Measurements from ENCODE around the gene TAS1R1.

Gene TAS1R1

GRCh38 chr1:6572653-6573383 lies 17.7 kb downstream of the TAS1R1 start:
- no peak for DNase-seq (ENCODE audit: low read depth in 2 of 2)

- DNase-seq (ENCODE audit: low read depth in 2 of 2): no peak
These were observed 19.0 kb downstream of the TAS1R1 start for GRCh38 chr1:6574025-6574620.

- no peak for DNase-seq (ENCODE audit: low read depth in 2 of 2)
These were observed 19.7 kb downstream of the TAS1R1 start for GRCh38 chr1:6574818-6575217.

- no peak for DNase-seq (ENCODE audit: low read depth in 2 of 2)
These were observed 22.9 kb downstream of the TAS1R1 start for GRCh38 chr1:6577831-6578525.

GRCh38 chr1:6578624-6579373 lies 23.7 kb downstream of the TAS1R1 start:
- no peak for DNase-seq (ENCODE audit: low read depth in 2 of 2)

- DNase-seq (ENCODE audit: low read depth in 2 of 2): peak; percentile 93 to 95
These were observed 24.4 kb downstream of the TAS1R1 start, which contains the start of gene ZBTB48 for GRCh38 chr1:6579374-6580118. ZBTB48 (plus strand) TSS chr1:6579994; CDS start chr1:6580610, 616 bp downstream.

GRCh38 chr1:6580119-6580592 lies 25.0 kb downstream of the TAS1R1 start:
- no peak for DNase-seq (ENCODE audit: low read depth in 2 of 2)

- DNase-seq (ENCODE audit: low read depth in 2 of 2): no peak
These were observed 25.7 kb downstream of the TAS1R1 start for GRCh38 chr1:6580593-6581409.

- no peak for DNase-seq (ENCODE audit: low read depth in 2 of 2)
These were observed 26.6 kb downstream of the TAS1R1 start for GRCh38 chr1:6581561-6582305.

GRCh38 chr1:6582370-6582769 lies 27.3 kb downstream of the TAS1R1 start:
- DNase-seq (ENCODE audit: low read depth in 2 of 2): no peak

- no peak for DNase-seq (ENCODE audit: low read depth in 2 of 2)
These were observed 29.3 kb downstream of the TAS1R1 start for GRCh38 chr1:6584126-6585080.

GRCh38 chr1:6585081-6585722 lies 30.1 kb downstream of the TAS1R1 start:
- DNase-seq (ENCODE audit: low read depth in 2 of 2): no peak

- no peak for DNase-seq (ENCODE audit: low read depth in 2 of 2)
These were observed 30.7 kb downstream of the TAS1R1 start for GRCh38 chr1:6585841-6586240.

GRCh38 chr1:6586404-6586816 lies 31.3 kb downstream of the TAS1R1 start:
- no peak for DNase-seq (ENCODE audit: low read depth in 2 of 2)

GRCh38 chr1:6587261-6588005 lies 32.3 kb downstream of the TAS1R1 start:
- DNase-seq (ENCODE audit: low read depth in 2 of 2): no peak

GRCh38 chr1:6588128-6588892 lies 33.2 kb downstream of the TAS1R1 start:
- DNase-seq (ENCODE audit: low read depth in 2 of 2): no peak
